Measurements from ENCODE around the gene CEL. TPM values are rescaled to one million over a fixed set of nuclear protein-coding genes. Genes with fewer than 3 reads are reported as not detected.

The CEL gene
- total and polyA plus RNA-seq, 2 donors from 2014 or later = 1.0 to 16.7 TPM

DNA sequence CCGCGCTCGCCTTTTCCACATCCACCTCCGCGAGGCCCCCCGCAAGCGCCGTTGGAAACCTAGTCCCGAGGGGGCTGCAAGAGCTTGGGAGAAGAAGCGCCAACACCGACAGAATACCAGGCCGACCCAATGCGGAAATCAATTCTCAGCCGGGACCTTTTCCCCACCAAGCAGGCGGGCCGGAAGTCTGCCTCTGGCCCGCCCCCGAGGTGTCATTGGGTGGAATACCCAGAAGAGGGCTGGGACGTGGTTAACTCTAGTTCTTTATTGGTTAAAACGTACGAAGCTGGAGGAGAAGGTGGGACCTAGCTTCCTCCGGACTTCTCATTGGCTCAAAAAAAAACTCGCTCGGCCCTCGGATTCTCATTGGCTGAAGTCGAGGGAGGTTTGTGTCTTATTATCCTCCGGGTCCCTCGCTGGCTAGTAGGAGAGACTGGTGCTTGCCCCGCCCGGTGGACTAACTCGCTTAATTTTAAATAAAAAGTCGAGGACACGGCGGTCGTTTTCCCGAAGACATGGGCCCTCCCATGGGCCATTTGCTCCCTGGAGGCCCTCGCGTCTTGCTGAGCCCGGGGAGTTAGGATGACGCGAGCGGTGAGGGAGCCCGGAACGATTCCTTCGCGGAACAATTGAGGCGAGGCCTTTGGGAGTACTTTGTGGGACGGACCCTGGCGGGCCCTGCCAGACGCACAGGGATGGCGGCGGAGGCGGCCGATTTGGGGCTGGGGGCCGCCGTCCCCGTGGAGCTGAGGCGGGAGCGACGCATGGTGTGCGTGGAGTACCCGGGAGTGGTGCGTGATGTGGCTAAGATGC is 31.3 kb upstream of the CEL start, which contains the start of gene GTF3C5:
TSS of gene GTF3C5 (plus strand) at position 681 of the 813 bp plus-strand sequence. CDS start at position 696, 15 bp downstream.
- Histone ChIP-seq H3K36me3 (ENCODE audit: control insufficient read depth in 2 of 3, insufficient read depth in 3 of 3, low read length in 3 of 3) (no peaks in the 10 kb centered on the region), H3K9me3 (ENCODE audit: control insufficient read depth in 2 of 3, insufficient read depth in 1 of 3, low read length in 3 of 3) (no peaks in the 10 kb centered on the region), H3K4me1 (ENCODE audit: control insufficient read depth in 2 of 3, insufficient read depth in 2 of 3, low read depth in 1 of 3, low read length in 3 of 3) (peaks cover 0 to 17% (median 9%) of the 10 kb centered on the region in 3 donors), H3K27ac (ENCODE audit: low read depth in 2 of 2, low read length in 2 of 2) (peak within 1 kb of the TSS; percentile 62 to 93), H3K9ac (ENCODE audit: low read length in 3 of 3) (peak within 1 kb of the TSS; percentile 76 to 98 (median 87)), H3K4me3 (ENCODE audit: low read length in 3 of 3) (peak within 1 kb of the TSS; percentile 85 to 99 (median 90)), H3K27me3 (ENCODE audit: control insufficient read depth, insufficient read depth, low read length) (no peaks in the 10 kb centered on the region)
- peak; percentile 96 to 100 (median 96) for DNase-seq
- intact Hi-C loops (cut with DNase I) = no loop called here
- peak; percentile 99 for FAIRE-seq
- TF ChIP-seq, protein P1, sequence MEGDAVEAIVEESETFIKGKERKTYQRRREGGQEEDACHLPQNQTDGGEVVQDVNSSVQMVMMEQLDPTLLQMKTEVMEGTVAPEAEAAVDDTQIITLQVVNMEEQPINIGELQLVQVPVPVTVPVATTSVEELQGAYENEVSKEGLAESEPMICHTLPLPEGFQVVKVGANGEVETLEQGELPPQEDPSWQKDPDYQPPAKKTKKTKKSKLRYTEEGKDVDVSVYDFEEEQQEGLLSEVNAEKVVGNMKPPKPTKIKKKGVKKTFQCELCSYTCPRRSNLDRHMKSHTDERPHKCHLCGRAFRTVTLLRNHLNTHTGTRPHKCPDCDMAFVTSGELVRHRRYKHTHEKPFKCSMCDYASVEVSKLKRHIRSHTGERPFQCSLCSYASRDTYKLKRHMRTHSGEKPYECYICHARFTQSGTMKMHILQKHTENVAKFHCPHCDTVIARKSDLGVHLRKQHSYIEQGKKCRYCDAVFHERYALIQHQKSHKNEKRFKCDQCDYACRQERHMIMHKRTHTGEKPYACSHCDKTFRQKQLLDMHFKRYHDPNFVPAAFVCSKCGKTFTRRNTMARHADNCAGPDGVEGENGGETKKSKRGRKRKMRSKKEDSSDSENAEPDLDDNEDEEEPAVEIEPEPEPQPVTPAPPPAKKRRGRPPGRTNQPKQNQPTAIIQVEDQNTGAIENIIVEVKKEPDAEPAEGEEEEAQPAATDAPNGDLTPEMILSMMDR (IDR thresholded peaks at IDR 0.05; ENCODE audit: borderline replicate concordance, extremely low read depth, insufficient read depth) = no peak

DNA sequence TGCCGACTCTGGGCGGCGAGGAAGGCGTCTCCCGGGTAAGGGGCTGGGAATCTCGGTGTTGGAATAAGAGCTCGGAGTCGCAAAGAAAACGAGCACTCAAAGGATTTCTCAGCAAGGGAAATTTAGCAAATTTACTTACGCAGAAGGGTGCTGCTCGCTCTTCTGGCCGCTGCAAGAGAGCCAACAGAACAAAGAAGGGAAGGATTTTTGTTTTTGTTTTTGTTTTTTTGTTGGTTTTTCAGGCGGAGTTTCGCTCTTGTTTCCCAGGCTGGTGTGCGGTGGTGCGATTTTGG is 30.7 kb upstream of the CEL start:
- H3K27ac ChIP-seq (ENCODE audit: low read depth in 2 of 2, low read length in 2 of 2) = peak overlapping the region; percentile 62 to 93
- peak overlapping the region; percentile 34 to 98 (median 87) for H3K9ac ChIP-seq (ENCODE audit: low read length in 3 of 3)
- TF ChIP-seq, protein P1 (IDR thresholded peaks at IDR 0.05; ENCODE audit: borderline replicate concordance, extremely low read depth, insufficient read depth) = no peak
- no peaks in the 10 kb centered on the region for H3K27me3 ChIP-seq (ENCODE audit: control insufficient read depth, insufficient read depth, low read length)
- peak overlapping the region; percentile 85 to 99 (median 90) for H3K4me3 ChIP-seq (ENCODE audit: low read length in 3 of 3)
- DNase-seq = peak in 1 of 5 donors; percentile 32
- intact Hi-C loops (cut with DNase I) = no loop called here
- no peaks in the 10 kb centered on the region for H3K36me3 ChIP-seq (ENCODE audit: control insufficient read depth in 2 of 3, insufficient read depth in 3 of 3, low read length in 3 of 3)
- no peak for FAIRE-seq
- H3K9me3 ChIP-seq (ENCODE audit: control insufficient read depth in 2 of 3, insufficient read depth in 1 of 3, low read length in 3 of 3) = no peaks in the 10 kb centered on the region
- H3K4me1 ChIP-seq (ENCODE audit: control insufficient read depth in 2 of 3, insufficient read depth in 2 of 3, low read depth in 1 of 3, low read length in 3 of 3) = peaks cover 0 to 17% (median 9%) of the 10 kb centered on the region in 3 donors

DNA sequence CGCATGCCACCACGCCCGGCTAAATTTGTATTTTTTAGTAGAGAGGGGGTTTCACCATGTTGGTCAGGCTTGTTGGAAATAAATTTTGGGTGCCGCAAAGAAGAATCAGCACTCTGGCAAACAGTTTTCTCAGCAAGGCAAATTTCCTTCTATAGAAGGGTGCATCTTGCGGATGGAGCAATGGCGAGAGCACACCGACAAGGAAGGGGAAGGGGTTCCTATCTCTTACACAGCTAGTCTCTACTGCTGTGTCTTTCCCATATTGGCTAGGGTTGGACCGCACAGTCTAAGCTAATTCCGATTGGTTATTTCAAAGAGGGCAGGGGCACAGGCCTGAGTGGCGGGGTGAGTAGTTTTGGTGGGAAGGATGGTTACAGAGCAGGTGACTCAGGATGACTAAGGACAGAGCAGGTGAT is 30.3 kb upstream of the CEL start:
- intact Hi-C loops (cut with DNase I) = no loop called here
- DNase-seq = peak in 1 of 5 donors; percentile 37
- no peak for FAIRE-seq
- Histone ChIP-seq H3K9me3 (ENCODE audit: control insufficient read depth in 2 of 3, insufficient read depth in 1 of 3, low read length in 3 of 3) (no peaks in the 10 kb centered on the region), H3K4me1 (ENCODE audit: control insufficient read depth in 2 of 3, insufficient read depth in 2 of 3, low read depth in 1 of 3, low read length in 3 of 3) (peaks cover 0 to 17% (median 9%) of the 10 kb centered on the region in 3 donors), H3K9ac (ENCODE audit: low read length in 3 of 3) (peak overlapping the region; percentile 34 to 98 (median 87)), H3K4me3 (ENCODE audit: low read length in 3 of 3) (peak overlapping the region; percentile 85 to 99 (median 90)), H3K36me3 (ENCODE audit: control insufficient read depth in 2 of 3, insufficient read depth in 3 of 3, low read length in 3 of 3) (no peaks in the 10 kb centered on the region), H3K27me3 (ENCODE audit: control insufficient read depth, insufficient read depth, low read length) (no peaks in the 10 kb centered on the region), H3K27ac (ENCODE audit: low read depth in 2 of 2, low read length in 2 of 2) (no peak overlapping the region)
- TF ChIP-seq, protein P1 (IDR thresholded peaks at IDR 0.05; ENCODE audit: borderline replicate concordance, extremely low read depth, insufficient read depth) = no peak
